GM12878 (cell line): Measurements from ENCODE around the gene HEPHL1.

Experiments
- BRCA1 ChIP-seq: IDR thresholded peaks from 2 replicates; pipeline ENCODE4 v1.6.1; 2011; ENCODE audit warnings: low read depth, low read length, improper control_type of control experiment
- CTCF ChIP-seq, 3 experiments: IDR thresholded peaks in 2 of 3; conservative IDR thresholded peaks in 1 of 3; 2 replicates each; pipeline ENCODE4 v1.5.1; 2011; ENCODE audit warnings: low read depth in 3 of 3, low read length in 3 of 3, mild to moderate bottlenecking in 3 of 3, control low read depth in 2 of 3, moderate library complexity in 2 of 3, inconsistent platforms in 1 of 3, mixed read lengths in 1 of 3; ENCODE audit not compliant: control insufficient read depth in 2 of 3, insufficient read depth in 1 of 3; ENCODE audit errors: extremely low read depth in 1 of 3
- DPF2 ChIP-seq: fragments of 450-650 bp; IDR thresholded peaks from 2 replicates; pipeline ENCODE4 v1.6.1; 2017; ENCODE audit warnings: mild to moderate bottlenecking
- NFIC ChIP-seq: IDR thresholded peaks from 2 replicates; pipeline ENCODE4 v1.6.1; 2012; ENCODE audit warnings: low read depth, mild to moderate bottlenecking, inconsistent platforms, low read length, moderate library complexity
- NFYB ChIP-seq: IDR thresholded peaks from 2 replicates; pipeline ENCODE4 v1.6.1; 2011; ENCODE audit warnings: low read depth, mild to moderate bottlenecking, low read length, improper control_type of control experiment, moderate library complexity; ENCODE audit not compliant: insufficient read depth
- POLR2A ChIP-seq: IDR thresholded peaks from 2 replicates; pipeline ENCODE4 v1.6.1; 2011; ENCODE audit warnings: low read depth, mild to moderate bottlenecking, low read length
- POLR2AphosphoS5 ChIP-seq: IDR thresholded peaks from 2 replicates; pipeline ENCODE4 v1.6.1; 2011; ENCODE audit warnings: mild to moderate bottlenecking, low read length, inconsistent platforms
- TBL1XR1 ChIP-seq: IDR thresholded peaks from 2 replicates; pipeline ENCODE4 v1.6.1; 2012; ENCODE audit warnings: low read depth, low read length, improper control_type of control experiment

GRCh38 chr11:94145431-94145830 is 124.3 kb downstream of the HEPHL1 start:
- TF ChIP-seq CTCF (IDR thresholded peaks at IDR 0.05 in 2 of 3, conservative IDR thresholded peaks at IDR 0.05 in 1 of 3; ENCODE audit: control insufficient read depth in 2 of 3, extremely low read depth in 1 of 3, insufficient read depth in 1 of 3, low read depth in 3 of 3, low read length in 3 of 3) (no peak), NFYB (no peak), BRCA1 (no peak), POLR2A (no peak), DPF2 (no peak), TBL1XR1 (no peak), POLR2AphosphoS5 (no peak), NFIC (no peak)
